ENCODE measurements around the gene FGF1.

Gene FGF1

GRCh38 chr5:142685418-142686209 is at the start of gene FGF1:
Gene FGF1 (minus strand): TSS chr5:142686090. CDS start chr5:142614127, 71,963 bp downstream.
- TF ChIP-seq CTCF (IDR thresholded peaks at IDR 0.05; ENCODE audit: insufficient read depth, missing control alignments) = no peak
- DNase-seq (ENCODE audit: insufficient read length, low spot score) (no peak), FAIRE-seq (no peak)

GRCh38 chr5:142727735-142728047 is 41.8 kb upstream of the FGF1 start:
- FAIRE-seq (no peak), DNase-seq (ENCODE audit: insufficient read length, low spot score) (no peak)
- no peak for TF ChIP-seq CTCF (IDR thresholded peaks at IDR 0.05; ENCODE audit: insufficient read depth, missing control alignments)

GRCh38 chr5:142726188-142726731 is 40.4 kb upstream of the FGF1 start:
- DNase-seq (ENCODE audit: insufficient read length, low spot score) (no peak), FAIRE-seq (no peak)
- no peak for TF ChIP-seq CTCF (IDR thresholded peaks at IDR 0.05; ENCODE audit: insufficient read depth, missing control alignments)

- FAIRE-seq (no peak), DNase-seq (ENCODE audit: insufficient read length, low spot score) (no peak)
Measured at GRCh38 chr5:142725231-142726187, 39.6 kb upstream of the FGF1 start.

GRCh38 chr5:142724821-142725220 is 38.9 kb upstream of the FGF1 start:
- FAIRE-seq = no peak
- DNase-seq (ENCODE audit: insufficient read length, low spot score) = no peak
- TF ChIP-seq CTCF (IDR thresholded peaks at IDR 0.05; ENCODE audit: insufficient read depth, missing control alignments) = no peak

More at GRCh38 chr5:142725231-142726187, 39.6 kb upstream of the FGF1 start:
- TF ChIP-seq CTCF (IDR thresholded peaks at IDR 0.05; ENCODE audit: insufficient read depth, missing control alignments) = no peak

GRCh38 chr5:142722896-142723295 is 37.0 kb upstream of the FGF1 start:
- no peak for TF ChIP-seq CTCF (IDR thresholded peaks at IDR 0.05; ENCODE audit: insufficient read depth, missing control alignments)
- DNase-seq (ENCODE audit: insufficient read length, low spot score) (no peak), FAIRE-seq (no peak)

Measured in D721Med (cell line).